MM.1S (cell line): ENCODE data around the gene XRCC4.

Experiments used
- EZH2phosphoT487 ChIP-seq: fragments of 300-600 bp; sonication (generic); IDR thresholded peaks from 2 replicates; pipeline ENCODE4 v1.6.1; 2018; ENCODE audit warnings: antibody characterized with exemption, low read length
- TF ChIP-seq, protein P1 (sequence below): fragments of 300-600 bp; sonication (generic); IDR thresholded peaks from 2 replicates; pipeline ENCODE4 v1.5.1; 2016; ENCODE audit warnings: antibody characterized with exemption, low read length, mixed read lengths

- TF ChIP-seq, protein P1, sequence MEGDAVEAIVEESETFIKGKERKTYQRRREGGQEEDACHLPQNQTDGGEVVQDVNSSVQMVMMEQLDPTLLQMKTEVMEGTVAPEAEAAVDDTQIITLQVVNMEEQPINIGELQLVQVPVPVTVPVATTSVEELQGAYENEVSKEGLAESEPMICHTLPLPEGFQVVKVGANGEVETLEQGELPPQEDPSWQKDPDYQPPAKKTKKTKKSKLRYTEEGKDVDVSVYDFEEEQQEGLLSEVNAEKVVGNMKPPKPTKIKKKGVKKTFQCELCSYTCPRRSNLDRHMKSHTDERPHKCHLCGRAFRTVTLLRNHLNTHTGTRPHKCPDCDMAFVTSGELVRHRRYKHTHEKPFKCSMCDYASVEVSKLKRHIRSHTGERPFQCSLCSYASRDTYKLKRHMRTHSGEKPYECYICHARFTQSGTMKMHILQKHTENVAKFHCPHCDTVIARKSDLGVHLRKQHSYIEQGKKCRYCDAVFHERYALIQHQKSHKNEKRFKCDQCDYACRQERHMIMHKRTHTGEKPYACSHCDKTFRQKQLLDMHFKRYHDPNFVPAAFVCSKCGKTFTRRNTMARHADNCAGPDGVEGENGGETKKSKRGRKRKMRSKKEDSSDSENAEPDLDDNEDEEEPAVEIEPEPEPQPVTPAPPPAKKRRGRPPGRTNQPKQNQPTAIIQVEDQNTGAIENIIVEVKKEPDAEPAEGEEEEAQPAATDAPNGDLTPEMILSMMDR, result no peak
- TF ChIP-seq EZH2phosphoT487, result no peak
Observed at GRCh38 chr5:83107692-83108420, 30.5 kb downstream of the XRCC4 start.
